Tibial artery (tissue), 4 donors: Measurements from ENCODE around the gene ERC1.
A peak's percentile ranks its signal among the peaks of the same experiment; 100 is the strongest.
"Not testable (repeated sequence)": the region's sequence is repeated elsewhere in the genome, so short reads cannot be mapped to it uniquely, and the experiment has no call there.

Experiments used
- DNase-seq, 2 donors: peaks; one replicate each; pipeline ENCODE4 v3.0.0-alpha.2; 2019
- H3K27ac ChIP-seq, 2 donors: fragments of 200-600 bp; sonication (generic) in 1 of 2; 1 replicate in 1 of 2; 2 replicates in 1 of 2; pipeline ENCODE4 v1.5.1; 2018 to 2019; ENCODE audit warnings: mild to moderate bottlenecking in 1 of 2
- H3K27me3 ChIP-seq, 2 donors: fragments of 200-600 bp; sonication (generic) in 1 of 2; one replicate each; pipeline versions ENCODE4 v1.5.1 to v1.6.0; 2016 to 2019
- H3K36me3 ChIP-seq, 3 donors: fragments of 200-600 bp; sonication (generic) in 2 of 3; one replicate each; pipeline ENCODE4 v1.5.1; 2016 to 2019; ENCODE audit warnings: mild to moderate bottlenecking in 2 of 3
- H3K4me1 ChIP-seq, 4 donors: fragments of 200-600 bp; sonication (generic) in 2 of 4; 1 replicate in 3 of 4; 2 replicates in 1 of 4; pipeline ENCODE4 v1.5.1; 2016 to 2019
- H3K4me3 ChIP-seq, 2 donors: fragments of 200-600 bp; sonication (generic) in 1 of 2; 1 replicate in 1 of 2; 2 replicates in 1 of 2; pipeline ENCODE4 v1.5.1; 2018 to 2019; ENCODE audit warnings: mild to moderate bottlenecking in 2 of 2
- H3K9me3 ChIP-seq, 3 donors: fragments of 200-600 bp; sonication (generic) in 1 of 3; one replicate each; pipeline ENCODE4 v1.5.1; 2016 to 2019
- CTCF ChIP-seq, 2 experiments: fragments of 200-600 bp in 1 of 2; fragments of 450-650 bp in 1 of 2; IDR thresholded peaks; one replicate each; pipeline ENCODE4 v1.5.1; 2017 to 2019; ENCODE audit warnings: antibody characterized with exemption in 2 of 2, mild to moderate bottlenecking in 1 of 2, moderate library complexity in 1 of 2
- intact Hi-C: fragments of 100-400 bp; cut with DNase I; formaldehyde crosslinking; loops from one replicate; pipeline ENCODE4 v1.15.0; 2023; ENCODE audit warnings: low total_unique reads

ERC1 gene

GRCh38 chr12:1083889-1084262 is 92.9 kb downstream of the ERC1 start:
- DNase-seq: peak in 1 of 2 donors; percentile 30
- no peaks in the 10 kb centered on the region for H3K9me3 ChIP-seq
- no peaks in the 10 kb centered on the region for H3K27me3 ChIP-seq
- TF ChIP-seq CTCF (IDR thresholded peaks at IDR 0.05): no peak
- no peaks in the 10 kb centered on the region for H3K36me3 ChIP-seq
- H3K4me3 ChIP-seq: peak overlapping the region; percentile 10 to 11
- peaks cover 0 to 18% (median 6%) of the 10 kb centered on the region in 4 donors for H3K4me1 ChIP-seq
- intact Hi-C loops: no loop called here
- peak overlapping the region; percentile 80 to 82 for H3K27ac ChIP-seq

- Histone ChIP-seq H3K27ac (no peak overlapping the region), H3K27me3 (no peaks in the 10 kb centered on the region), H3K9me3 (no peaks in the 10 kb centered on the region), H3K4me1 (peaks cover 0 to 20% (median 4%) of the 10 kb centered on the region in 4 donors), H3K4me3 (no peak overlapping the region), H3K36me3 (no peaks in the 10 kb centered on the region)
- TF ChIP-seq CTCF (IDR thresholded peaks at IDR 0.05): no peak
- DNase-seq: no peak
- intact Hi-C loops: loop anchor here (5.0 to 10.0 kb wide), 4 partner anchors 97 to 507 kb away; partner anchors contain the start of gene ERC1
These were observed 100.3 kb downstream of the ERC1 start for GRCh38 chr12:1091350-1091749.

- Histone ChIP-seq H3K4me1 (peaks cover 0 to 20% (median 6%) of the 10 kb centered on the region in 4 donors), H3K27ac (no peak overlapping the region), H3K27me3 (no peaks in the 10 kb centered on the region), H3K9me3 (no peaks in the 10 kb centered on the region), H3K4me3 (no peak overlapping the region), H3K36me3 (no peaks in the 10 kb centered on the region)
- peak; percentile 69 to 70 for TF ChIP-seq CTCF (IDR thresholded peaks at IDR 0.05)
- intact Hi-C loops: loop anchor here (5.0 to 10.0 kb wide), 4 partner anchors 98 to 508 kb away; partner anchors contain the start of gene ERC1
- DNase-seq: no peak
These were observed 102.2 kb downstream of the ERC1 start for GRCh38 chr12:1093166-1093751.

GRCh38 chr12:1094714-1095113 is 103.7 kb downstream of the ERC1 start:
- TF ChIP-seq CTCF (IDR thresholded peaks at IDR 0.05): no peak
- no peaks in the 10 kb centered on the region for H3K9me3 ChIP-seq
- DNase-seq: no peak
- no peaks in the 10 kb centered on the region for H3K36me3 ChIP-seq
- H3K27ac ChIP-seq: no peak overlapping the region
- H3K4me1 ChIP-seq: peaks cover 0 to 20% (median 6%) of the 10 kb centered on the region in 4 donors
- H3K4me3 ChIP-seq: no peak overlapping the region
- intact Hi-C loops: loop anchor here (5.0 to 10.0 kb wide), 4 partner anchors 100 to 510 kb away; partner anchors contain the start of gene ERC1
- no peaks in the 10 kb centered on the region for H3K27me3 ChIP-seq

- Histone ChIP-seq H3K4me1 (peaks cover 0 to 5% (median 0%) of the 10 kb centered on the region in 4 donors), H3K27ac (no peak overlapping the region), H3K36me3 (no peaks in the 10 kb centered on the region), H3K4me3 (no peak overlapping the region), H3K9me3 (no peaks in the 10 kb centered on the region), H3K27me3 (no peaks in the 10 kb centered on the region)
- no peak for TF ChIP-seq CTCF (IDR thresholded peaks at IDR 0.05)
- DNase-seq: no peak
- intact Hi-C loops: loop anchor here (10.0 kb wide), 2 partner anchors 104 to 514 kb away; partner anchors contain the start of gene ERC1
These were observed 108.1 kb downstream of the ERC1 start for GRCh38 chr12:1099158-1099557.

- not testable (repeated sequence) for H3K4me1 ChIP-seq
These were observed 108.6 kb downstream of the ERC1 start for GRCh38 chr12:1099618-1100017.

More at GRCh38 chr12:1099618-1100017, 108.6 kb downstream of the ERC1 start:
- H3K9me3 ChIP-seq, H3K27ac ChIP-seq, H3K36me3 ChIP-seq, H3K27me3 ChIP-seq, H3K4me3 ChIP-seq, DNase-seq: not testable (repeated sequence)
- intact Hi-C loops: loop anchor here (10.0 kb wide), 2 partner anchors 105 to 515 kb away; partner anchors contain the start of gene ERC1
